ENCODE data around the gene ELK3.
A peak's percentile ranks its signal among the peaks of the same experiment; 100 is the strongest.

ELK3 gene

GRCh38 chr12:96190413-96191108 lies 3.6 kb upstream of the ELK3 start:
- no peak for DNase-seq

GRCh38 chr12:96192926-96193573 lies 1.1 kb upstream of the ELK3 start:
- DNase-seq: no peak

- DNase-seq: no peak
These were observed 358 bp downstream of the ELK3 start for GRCh38 chr12:96194576-96194889.

- peak; percentile 82 for DNase-seq
These were observed 1.0 kb downstream of the ELK3 start for GRCh38 chr12:96194971-96195844.

GRCh38 chr12:96195845-96196451 lies 1.8 kb downstream of the ELK3 start:
- no peak for DNase-seq

- no peak for DNase-seq
These were observed 2.6 kb downstream of the ELK3 start for GRCh38 chr12:96196781-96197180.

GRCh38 chr12:96197503-96198272 lies 3.5 kb downstream of the ELK3 start:
- DNase-seq: no peak

GRCh38 chr12:96198965-96199364 lies 4.8 kb downstream of the ELK3 start:
- DNase-seq: no peak

GRCh38 chr12:96199464-96199863 lies 5.3 kb downstream of the ELK3 start:
- no peak for DNase-seq

GRCh38 chr12:96201272-96202227 lies 7.4 kb downstream of the ELK3 start:
- DNase-seq: no peak

GRCh38 chr12:96204381-96204780 lies 10.2 kb downstream of the ELK3 start:
- no peak for DNase-seq

- no peak for DNase-seq
These were observed 11.7 kb downstream of the ELK3 start for GRCh38 chr12:96205908-96206307.

GRCh38 chr12:96206936-96207662 lies 12.9 kb downstream of the ELK3 start:
- no peak for DNase-seq

- no peak for DNase-seq
These were observed 14.2 kb downstream of the ELK3 start for GRCh38 chr12:96208346-96208745.

- peak; percentile 50 for DNase-seq
These were observed 14.8 kb downstream of the ELK3 start for GRCh38 chr12:96208801-96209549.

GRCh38 chr12:96210376-96211055 lies 16.3 kb downstream of the ELK3 start:
- peak; percentile 32 for DNase-seq

- no peak for DNase-seq
These were observed 17.8 kb downstream of the ELK3 start for GRCh38 chr12:96211988-96212387.

- no peak for DNase-seq
These were observed 18.5 kb downstream of the ELK3 start for GRCh38 chr12:96212456-96213375.

All from CD4-positive, alpha-beta T cell treated with Interferon gamma for 1 hour (primary cell).